K562 (cell line): ENCODE results near the gene RGS12. TPM values are rescaled to one million over a fixed set of nuclear protein-coding genes. Genes with fewer than 3 reads are reported as not detected.

Experiments
- ATAC-seq: fragments of 200-7000 bp; cut with Tn5 transposase; 3 replicates; pipeline ENCODE4 v1.9.1; 2020; ENCODE audit warnings: moderate library complexity
- Bru-seq: library from RNA; stranded (reverse); fragments of 400-500 nt; gene quantifications from one replicate; lab custom pipeline; 2021; lab: Mats Ljungman, UMichigan
- BruChase-seq, 2 experiments: library from RNA; stranded (reverse); fragments of 400-500 nt; gene quantifications; one replicate each; lab custom pipeline; 2021; lab: Mats Ljungman, UMichigan
- BruUV-seq: library from RNA; stranded (reverse); fragments of 400-500 nt; replicated peaks from 2 replicates; lab custom pipeline; 2021; lab: Mats Ljungman, UMichigan
- CTCF ChIA-PET: fragments of 300-600 bp; formaldehyde crosslinking; extraction: SDS; loops from one replicate; lab custom pipeline; 2021; ENCODE audit warnings: low intra/inter-chr PET ratio; lab: Yijun Ruan, JAX
- POLR2A ChIA-PET: fragments of 300-600, 350-650 bp; sonication (Branson Sonifier 250); formaldehyde crosslinking; extraction: SDS; loops from one replicate; lab custom pipeline; 2021; ENCODE audit warnings: antibody characterized with exemption, inconsistent platforms; lab: Yijun Ruan, JAX
- DNase-seq, 4 experiments: peaks; one replicate each; pipeline versions ENCODE4 v3.0.0 to v3.0.0-alpha.2; 2011 to 2018; ENCODE audit warnings: low spot score in 3 of 4, mixed read lengths in 3 of 4; ENCODE audit errors: extremely low read depth in 1 of 4
- FAIRE-seq: peaks from 2 replicates; lab custom pipeline; 2011; peaks lifted over from hg19 to GRCh38; lab: Jason Lieb, UNC
- H2AFZ ChIP-seq: 2 replicates; pipeline ENCODE4 v1.6.0; 2011; ENCODE audit warnings: low read depth, low read length, control low read depth, inconsistent platforms
- H3K27ac ChIP-seq: fragments of 200-600 bp; 3 replicates; pipeline ENCODE4 v1.8.0; 2011; ENCODE audit warnings: low read depth, mild to moderate bottlenecking, control low read depth, inconsistent platforms, low read length, moderate library complexity, mixed read lengths; ENCODE audit errors: extremely low read depth
- H3K27me3 ChIP-seq, 2 experiments: fragments of 300-600 bp in 1 of 2; 2 replicates in 1 of 2; 3 replicates in 1 of 2; pipeline versions ENCODE4 v1.6.0 to v1.8.0; 2011; ENCODE audit warnings: inconsistent platforms in 2 of 2, low read length in 2 of 2, mild to moderate bottlenecking in 1 of 2, mixed read lengths in 1 of 2, moderate library complexity in 1 of 2; ENCODE audit not compliant: control insufficient read depth in 2 of 2, insufficient read depth in 2 of 2
- H3K36me3 ChIP-seq: fragments of 300-600 bp; 3 replicates; pipeline ENCODE4 v1.8.0; 2011; ENCODE audit warnings: mild to moderate bottlenecking, low read length, inconsistent platforms; ENCODE audit not compliant: control insufficient read depth, insufficient read depth
- H3K4me1 ChIP-seq, 2 experiments: fragments of 200-600 bp in 1 of 2; replicated peaks in 1 of 2; 2 replicates in 1 of 2; 3 replicates in 1 of 2; pipeline versions ENCODE4 v1.5.1 to v1.8.0; 2011; ENCODE audit warnings: inconsistent platforms in 2 of 2, low read length in 2 of 2, mild to moderate bottlenecking in 1 of 2, mixed read lengths in 1 of 2, moderate library complexity in 1 of 2; ENCODE audit not compliant: control insufficient read depth in 2 of 2, insufficient read depth in 2 of 2
- H3K4me2 ChIP-seq: 2 replicates; pipeline ENCODE4 v1.6.1; 2011; ENCODE audit warnings: low read length, control low read depth, inconsistent platforms, mixed read lengths; ENCODE audit not compliant: insufficient read depth
- H3K4me3 ChIP-seq: fragments of 200-600 bp; sonication (generic), shearing (Covaris generic); 2 replicates; pipeline ENCODE4 v1.5.1; 2016; ENCODE audit warnings: control low read depth, inconsistent platforms
- H3K79me2 ChIP-seq: fragments of 200-600 bp; 3 replicates; pipeline ENCODE4 v1.8.0; 2011; ENCODE audit warnings: low read length, inconsistent platforms; ENCODE audit not compliant: control insufficient read depth, insufficient read depth
- H3K9ac ChIP-seq, 2 experiments: 2 replicates each; pipeline versions ENCODE4 v1.6.0 to v1.6.1; 2011; ENCODE audit warnings: low read depth in 2 of 2, low read length in 2 of 2, control low read depth in 1 of 2, inconsistent platforms in 1 of 2, mild to moderate bottlenecking in 1 of 2, mixed read lengths in 1 of 2; ENCODE audit not compliant: insufficient read depth in 1 of 2
- H3K9me1 ChIP-seq: one replicate; pipeline ENCODE4 v1.6.0; 2011; ENCODE audit warnings: inconsistent platforms, mild to moderate bottlenecking, low read length, moderate library complexity; ENCODE audit not compliant: control insufficient read depth, insufficient read depth
- H3K9me3 ChIP-seq: replicated peaks from 2 replicates; pipeline ENCODE4 v1.5.1; 2011; ENCODE audit warnings: low read depth, low read length, inconsistent platforms; ENCODE audit not compliant: control insufficient read depth, insufficient read depth
- H4K20me1 ChIP-seq: replicated peaks from 2 replicates; pipeline ENCODE4 v1.6.1; 2011; ENCODE audit warnings: low read length, inconsistent platforms, mixed read lengths; ENCODE audit not compliant: control insufficient read depth, insufficient read depth
- HDAC1 ChIP-seq, 2 experiments: fragments of 450-650 bp; IDR thresholded peaks; 2 replicates each; pipeline ENCODE4 v1.6.1; 2016 to 2017; ENCODE audit warnings: inconsistent platforms in 1 of 2, mild to moderate bottlenecking in 1 of 2, moderate library complexity in 1 of 2
- PHB ChIP-seq: fragments of 250-450 bp; sonication (Bioruptor Pico); IDR thresholded peaks from 2 replicates; pipeline ENCODE4 v1.5.0; 2021
- SAFB ChIP-seq: fragments of 200-400 bp; formaldehyde crosslinking; IDR thresholded peaks from 2 replicates; pipeline ENCODE4 v1.6.1; 2017; ENCODE audit warnings: low read depth, low read length, borderline replicate concordance
- SNRNP70 ChIP-seq: fragments of 200-400 bp; formaldehyde crosslinking; optimal IDR thresholded peaks from 2 replicates; pipeline ENCODE3; 2017; ENCODE audit warnings: low read depth, low read length
- SPI1 ChIP-seq: IDR thresholded peaks from 2 replicates; pipeline ENCODE4 v1.6.1; 2011; ENCODE audit warnings: low read depth, low read length, control low read depth, borderline replicate concordance
- WGBS: fragments of 100-300 bp; shearing (Covaris generic); methylation state at CpG from one replicate; pipeline ENCODE4 v1.1.6; 2016; ENCODE audit warnings: low coverage, mixed read lengths; ENCODE audit not compliant: insufficient coverage; ENCODE audit errors: missing lambda C conversion rate; 5-methylcytosine and 5-hydroxymethylcytosine counted together
- in situ Hi-C: fragments of 300-500 bp; cut with MboI; formaldehyde crosslinking; loops from 4 replicates; pipeline ENCODE4 v1.15.0; 2018; ENCODE audit warnings: inconsistent platforms, mixed read lengths
- intact Hi-C: fragments of 100-400 bp; cut with micrococcal nuclease; formaldehyde crosslinking; loops from 2 replicates; pipeline ENCODE4 v1.14.2; 2022
- long read RNA-seq, 3 experiments: library from polyadenylated mRNA in 2 of 3; library from RNA in 1 of 3; unstranded in 2 of 3; stranded (forward) in 1 of 3; transcript quantifications; one replicate each; pipeline ENCODE4 v2.0.0, GENCODE V29; 2019 to 2022
- polyA minus RNA-seq, 3 experiments: library from RNA; depleted of rRNA, polyadenylated mRNA; stranded (reverse); fragments of >200 nt; gene quantifications; 2 replicates each; pipeline ENCODE4 v1.2.3, GENCODE V29; 2011
- polyA plus RNA-seq, 8 experiments: library from polyadenylated mRNA; depleted of rRNA in 4 of 8; stranded (reverse) in 5 of 8; unstranded in 3 of 8; fragments of >200 nt; fragmentation: Nextera tagmentation in 2 of 8; fragmentation: Illumina TruSeq in 1 of 8; extraction: Ambion mirVana in 2 of 8; extraction: Trizol in 1 of 8; gene quantifications; 2 replicates each; pipeline versions ENCODE4 v1.2.1 to v1.2.3, GENCODE V29; 2011 to 2014; ENCODE audit warnings: inconsistent platforms in 1 of 8, missing spikeins in 1 of 8
- total RNA-seq, 7 experiments: library from RNA; depleted of rRNA in 6 of 7; stranded (reverse); fragments of >200 nt in 6 of 7; fragmentation: Illumina TruSeq in 2 of 7; extraction: Trizol in 2 of 7; gene quantifications; 2 replicates each; pipeline versions ENCODE4 v1.2.1 to v1.2.3, GENCODE V29; 2011 to 2021; ENCODE audit warnings: low replicate concordance in 1 of 7
- TF ChIP-seq, protein P1 (sequence below): fragments of 250-450 bp; sonication (Bioruptor Pico); IDR thresholded peaks from 2 replicates; pipeline ENCODE4 v1.4.0; 2020; ENCODE audit warnings: mild to moderate bottlenecking
- TF ChIP-seq, protein P2 (sequence below): fragments of 450-650 bp; formaldehyde crosslinking; IDR thresholded peaks from 2 replicates; pipeline ENCODE4 v1.4.0; 2022; ENCODE audit warnings: missing genetic modification characterization

RGS12 gene, protein sequence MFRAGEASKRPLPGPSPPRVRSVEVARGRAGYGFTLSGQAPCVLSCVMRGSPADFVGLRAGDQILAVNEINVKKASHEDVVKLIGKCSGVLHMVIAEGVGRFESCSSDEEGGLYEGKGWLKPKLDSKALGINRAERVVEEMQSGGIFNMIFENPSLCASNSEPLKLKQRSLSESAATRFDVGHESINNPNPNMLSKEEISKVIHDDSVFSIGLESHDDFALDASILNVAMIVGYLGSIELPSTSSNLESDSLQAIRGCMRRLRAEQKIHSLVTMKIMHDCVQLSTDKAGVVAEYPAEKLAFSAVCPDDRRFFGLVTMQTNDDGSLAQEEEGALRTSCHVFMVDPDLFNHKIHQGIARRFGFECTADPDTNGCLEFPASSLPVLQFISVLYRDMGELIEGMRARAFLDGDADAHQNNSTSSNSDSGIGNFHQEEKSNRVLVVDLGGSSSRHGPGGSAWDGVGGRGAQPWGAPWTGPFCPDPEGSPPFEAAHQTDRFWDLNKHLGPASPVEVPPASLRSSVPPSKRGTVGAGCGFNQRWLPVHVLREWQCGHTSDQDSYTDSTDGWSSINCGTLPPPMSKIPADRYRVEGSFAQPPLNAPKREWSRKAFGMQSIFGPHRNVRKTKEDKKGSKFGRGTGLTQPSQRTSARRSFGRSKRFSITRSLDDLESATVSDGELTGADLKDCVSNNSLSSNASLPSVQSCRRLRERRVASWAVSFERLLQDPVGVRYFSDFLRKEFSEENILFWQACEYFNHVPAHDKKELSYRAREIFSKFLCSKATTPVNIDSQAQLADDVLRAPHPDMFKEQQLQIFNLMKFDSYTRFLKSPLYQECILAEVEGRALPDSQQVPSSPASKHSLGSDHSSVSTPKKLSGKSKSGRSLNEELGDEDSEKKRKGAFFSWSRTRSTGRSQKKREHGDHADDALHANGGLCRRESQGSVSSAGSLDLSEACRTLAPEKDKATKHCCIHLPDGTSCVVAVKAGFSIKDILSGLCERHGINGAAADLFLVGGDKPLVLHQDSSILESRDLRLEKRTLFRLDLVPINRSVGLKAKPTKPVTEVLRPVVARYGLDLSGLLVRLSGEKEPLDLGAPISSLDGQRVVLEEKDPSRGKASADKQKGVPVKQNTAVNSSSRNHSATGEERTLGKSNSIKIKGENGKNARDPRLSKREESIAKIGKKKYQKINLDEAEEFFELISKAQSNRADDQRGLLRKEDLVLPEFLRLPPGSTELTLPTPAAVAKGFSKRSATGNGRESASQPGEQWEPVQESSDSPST (N-terminal part only)
- 25.8 and 36.7 TPM in 2 replicates for total RNA-seq (2011; cell fraction: chromatin; rRNA removed; ENCODE audit: low replicate concordance)
- 16.2 and 16.6 TPM in 2 replicates for total RNA-seq (2011; cell fraction: nucleolus; rRNA removed)
- total RNA-seq (2011; cell fraction: nucleoplasm; rRNA removed): 13.2 and 16.0 TPM in 2 replicates
- 3.6 and 4.7 TPM in 2 replicates for total RNA-seq (2014; rRNA removed)
- 5.7 and 6.4 TPM in 2 replicates for total RNA-seq (2014; rRNA removed; fragmentation: Illumina TruSeq; extraction: Trizol)
- 6.3 and 6.4 TPM in 2 replicates for total RNA-seq (2015; rRNA removed; fragmentation: Illumina TruSeq; extraction: Trizol)
- total RNA-seq (2021): 6.8 and 8.8 TPM in 2 replicates
- polyA plus RNA-seq (2011; rRNA removed): 4.3 and 5.8 TPM in 2 replicates
- 2.0 and 3.4 TPM in 2 replicates for polyA plus RNA-seq (2011; cell fraction: cytosol; rRNA removed)
- polyA plus RNA-seq (2011; cell fraction: nucleus; rRNA removed): 14.7 and 18.5 TPM in 2 replicates
- polyA plus RNA-seq (2012): 8.1 and 12.4 TPM in 2 replicates
- polyA plus RNA-seq (2014; fragmentation: Illumina TruSeq; extraction: Trizol): 5.5 and 6.4 TPM in 2 replicates
- under 1 TPM; 0.30 to 0.42 TPM for polyA plus RNA-seq (2014; fragmentation: Nextera tagmentation; extraction: Ambion mirVana)
- 4.2 and 5.1 TPM in 2 replicates for polyA plus RNA-seq (2014; rRNA removed)
- polyA minus RNA-seq (2011; rRNA and poly(A)+ RNA removed): 4.5 and 5.3 TPM in 2 replicates
- polyA minus RNA-seq (2011; cell fraction: cytosol; rRNA and poly(A)+ RNA removed): 6.0 and 15.5 TPM in 2 replicates
- polyA minus RNA-seq (2011; cell fraction: nucleus; rRNA and poly(A)+ RNA removed): 16.2 and 16.4 TPM in 2 replicates
- percentile 48 among the genes with signal in this experiment for Bru-seq, nascent RNA
- percentile 53 among the genes with signal in this experiment for BruChase-seq, experiment 1, labeled RNA remaining after a 2-hour chase
- BruChase-seq, experiment 2, labeled RNA remaining after a 6-hour chase: percentile 53 among the genes with signal in this experiment
- long read RNA-seq, experiment 1, partial matches to known transcripts: 7 of 24 reads
- long read RNA-seq, experiment 1, other reads (novel, unspliced or antisense): 16 of 24 reads
- long read RNA-seq, experiment 2, partial matches to known transcripts: 0 of 5 reads
- long read RNA-seq, experiment 2, other reads (novel, unspliced or antisense): 5 of 5 reads
- long read RNA-seq, experiment 3, partial matches to known transcripts: 0 of 1 reads
- long read RNA-seq, experiment 3, other reads (novel, unspliced or antisense): 1 of 1 reads

DNA sequence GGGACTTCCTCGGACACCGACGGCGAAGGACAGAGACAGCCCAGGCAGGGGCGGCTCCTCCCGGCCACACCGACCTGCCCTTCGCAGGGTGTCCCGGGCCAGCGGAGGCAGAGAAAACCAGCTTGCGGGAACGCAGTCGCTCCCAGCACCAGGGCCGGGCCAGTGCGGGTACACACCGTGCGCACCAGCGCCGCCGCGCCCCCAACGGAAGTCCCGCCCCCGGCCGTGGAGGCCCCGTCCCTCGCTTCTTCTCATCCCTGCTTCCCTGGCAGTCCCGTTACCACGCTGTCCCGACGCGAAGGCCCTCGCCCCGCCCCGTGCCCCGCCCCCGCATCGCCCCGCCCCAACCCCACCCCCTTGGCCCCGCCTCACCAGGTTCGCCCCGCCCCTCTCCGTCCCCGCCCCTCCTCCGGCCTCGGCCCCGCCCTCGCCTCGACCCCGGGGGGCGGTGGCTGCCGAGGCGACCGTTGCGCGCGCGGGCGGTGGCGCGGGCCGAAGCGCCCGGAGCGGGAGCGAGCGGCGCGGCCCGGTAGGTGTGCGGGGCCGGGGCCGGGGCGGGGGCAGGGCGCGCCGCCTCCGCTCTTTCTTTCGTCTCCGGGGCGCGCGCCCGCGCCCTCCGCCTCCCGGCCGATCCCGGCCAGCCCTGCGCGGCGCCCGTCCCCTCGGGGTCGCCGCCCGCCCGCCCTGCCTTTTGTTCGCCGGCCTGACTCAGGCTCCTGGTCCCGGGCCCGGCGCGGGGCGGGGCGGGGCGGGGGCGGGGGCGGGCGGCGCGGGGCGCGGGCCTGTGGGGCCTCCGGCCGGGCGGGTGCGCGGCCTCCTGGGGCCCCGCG lies at the start of gene RGS12:
RGS12 (plus strand) TSS at position 451 of the 830 bp plus-strand sequence. CDS start 23,150 bp downstream, outside the sequence.
- ATAC-seq (peak; percentile 93), DNase-seq (peak; percentile 92 to 99 (median 98)), FAIRE-seq (peak; percentile 65)
- no TSS peak for BruUV-seq
- CTCF ChIA-PET: no interaction called here
- Histone ChIP-seq H3K9me1 (no peaks in the 10 kb centered on the region), H3K27ac (peak within 1 kb of the TSS; percentile 80; the same call in 2 of the 3 replicates), H4K20me1 (peaks cover 4% of the 10 kb centered on the region; the same call in 1 of the 2 replicates), H2AFZ (peak within 1 kb of the TSS; percentile 95), H3K79me2 (peaks cover 3% of the 10 kb centered on the region; the same call in 1 of the 3 replicates), H3K4me3 (peak within 1 kb of the TSS; percentile 61), H3K9me3 (peaks cover 3% of the 10 kb centered on the region; the same call in 1 of the 2 replicates), H3K36me3 (no peaks in the 10 kb centered on the region), H3K4me2 (peak within 1 kb of the TSS; percentile 88), H3K4me1 (peaks cover 6 to 40% of the 10 kb centered on the region in 2 experiments; a peak in 4 of 5 replicates), H3K9ac (peak within 1 kb of the TSS; percentile 78 to 95), H3K27me3 (peaks cover 32 to 52% of the 10 kb centered on the region in 2 experiments)
- POLR2A ChIA-PET: interaction anchor here (0.7 kb wide), 1 partner anchor 203 kb away, joined by 3 read pairs; no protein-coding TSS in a partner anchor
- in situ Hi-C loops: no loop called here
- intact Hi-C loops: no loop called here
- 0% methylated on average over 23 of the region's 121 CpGs for WGBS
- TF ChIP-seq SAFB: peak; percentile 25; the same call in 1 of the 2 replicates
- 0 out of 2 replicates have a peak, but pooled peaks have one; percentile 11 for TF ChIP-seq SPI1
- TF ChIP-seq, protein P1, sequence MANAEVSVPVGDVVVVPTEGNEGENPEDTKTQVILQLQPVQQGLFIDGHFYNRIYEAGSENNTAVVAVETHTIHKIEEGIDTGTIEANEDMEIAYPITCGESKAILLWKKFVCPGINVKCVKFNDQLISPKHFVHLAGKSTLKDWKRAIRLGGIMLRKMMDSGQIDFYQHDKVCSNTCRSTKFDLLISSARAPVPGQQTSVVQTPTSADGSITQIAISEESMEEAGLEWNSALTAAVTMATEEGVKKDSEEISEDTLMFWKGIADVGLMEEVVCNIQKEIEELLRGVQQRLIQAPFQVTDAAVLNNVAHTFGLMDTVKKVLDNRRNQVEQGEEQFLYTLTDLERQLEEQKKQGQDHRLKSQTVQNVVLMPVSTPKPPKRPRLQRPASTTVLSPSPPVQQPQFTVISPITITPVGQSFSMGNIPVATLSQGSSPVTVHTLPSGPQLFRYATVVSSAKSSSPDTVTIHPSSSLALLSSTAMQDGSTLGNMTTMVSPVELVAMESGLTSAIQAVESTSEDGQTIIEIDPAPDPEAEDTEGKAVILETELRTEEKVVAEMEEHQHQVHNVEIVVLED (CRISPR knock-in tag): 0 out of 2 replicates have a peak, but pooled peaks have one; percentile 17
- no peak for TF ChIP-seq PHB (CRISPR knock-in tag)
- TF ChIP-seq HDAC1 (IDR thresholded peaks at IDR 0.05): peak in 1 of 2 experiments; percentile 62; a peak in 1 of 4 replicates
- TF ChIP-seq, protein P2, sequence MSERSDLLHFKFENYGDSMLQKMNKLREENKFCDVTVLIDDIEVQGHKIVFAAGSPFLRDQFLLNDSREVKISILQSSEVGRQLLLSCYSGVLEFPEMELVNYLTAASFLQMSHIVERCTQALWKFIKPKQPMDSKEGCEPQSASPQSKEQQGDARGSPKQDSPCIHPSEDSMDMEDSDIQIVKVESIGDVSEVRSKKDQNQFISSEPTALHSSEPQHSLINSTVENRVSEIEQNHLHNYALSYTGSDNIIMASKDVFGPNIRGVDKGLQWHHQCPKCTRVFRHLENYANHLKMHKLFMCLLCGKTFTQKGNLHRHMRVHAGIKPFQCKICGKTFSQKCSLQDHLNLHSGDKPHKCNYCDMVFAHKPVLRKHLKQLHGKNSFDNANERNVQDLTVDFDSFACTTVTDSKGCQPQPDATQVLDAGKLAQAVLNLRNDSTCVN (CRISPR knock-in tag): no peak
- no peak for TF ChIP-seq SNRNP70
